Body of pancreas (tissue), 4 donors: ENCODE results near the gene DNAJC13.

Source experiments
- POLR2A ChIP-seq, 3 donors: fragments of 450-650 bp; IDR thresholded peaks; one replicate each; pipeline ENCODE4 v1.6.1; 2016; ENCODE audit warnings: antibody characterized with exemption in 3 of 3, mild to moderate bottlenecking in 2 of 3
- TF ChIP-seq, protein P1 (sequence below), 7 experiments: fragments of 450-650 bp in 4 of 7; fragments of 200-600 bp in 3 of 7; sonication (generic) in 3 of 7; IDR thresholded peaks; one replicate each; pipeline ENCODE4 v1.5.1; 2016 to 2019; ENCODE audit warnings: antibody characterized with exemption in 7 of 7

- TF ChIP-seq, protein P1, sequence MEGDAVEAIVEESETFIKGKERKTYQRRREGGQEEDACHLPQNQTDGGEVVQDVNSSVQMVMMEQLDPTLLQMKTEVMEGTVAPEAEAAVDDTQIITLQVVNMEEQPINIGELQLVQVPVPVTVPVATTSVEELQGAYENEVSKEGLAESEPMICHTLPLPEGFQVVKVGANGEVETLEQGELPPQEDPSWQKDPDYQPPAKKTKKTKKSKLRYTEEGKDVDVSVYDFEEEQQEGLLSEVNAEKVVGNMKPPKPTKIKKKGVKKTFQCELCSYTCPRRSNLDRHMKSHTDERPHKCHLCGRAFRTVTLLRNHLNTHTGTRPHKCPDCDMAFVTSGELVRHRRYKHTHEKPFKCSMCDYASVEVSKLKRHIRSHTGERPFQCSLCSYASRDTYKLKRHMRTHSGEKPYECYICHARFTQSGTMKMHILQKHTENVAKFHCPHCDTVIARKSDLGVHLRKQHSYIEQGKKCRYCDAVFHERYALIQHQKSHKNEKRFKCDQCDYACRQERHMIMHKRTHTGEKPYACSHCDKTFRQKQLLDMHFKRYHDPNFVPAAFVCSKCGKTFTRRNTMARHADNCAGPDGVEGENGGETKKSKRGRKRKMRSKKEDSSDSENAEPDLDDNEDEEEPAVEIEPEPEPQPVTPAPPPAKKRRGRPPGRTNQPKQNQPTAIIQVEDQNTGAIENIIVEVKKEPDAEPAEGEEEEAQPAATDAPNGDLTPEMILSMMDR (IDR thresholded peaks at IDR 0.05), result no peak
- TF ChIP-seq POLR2A (IDR thresholded peaks at IDR 0.05), result no peak
Observed at GRCh38 chr3:132421832-132422231, 4.5 kb downstream of the DNAJC13 start.
